Measurements from ENCODE around the gene UST.

DNA sequence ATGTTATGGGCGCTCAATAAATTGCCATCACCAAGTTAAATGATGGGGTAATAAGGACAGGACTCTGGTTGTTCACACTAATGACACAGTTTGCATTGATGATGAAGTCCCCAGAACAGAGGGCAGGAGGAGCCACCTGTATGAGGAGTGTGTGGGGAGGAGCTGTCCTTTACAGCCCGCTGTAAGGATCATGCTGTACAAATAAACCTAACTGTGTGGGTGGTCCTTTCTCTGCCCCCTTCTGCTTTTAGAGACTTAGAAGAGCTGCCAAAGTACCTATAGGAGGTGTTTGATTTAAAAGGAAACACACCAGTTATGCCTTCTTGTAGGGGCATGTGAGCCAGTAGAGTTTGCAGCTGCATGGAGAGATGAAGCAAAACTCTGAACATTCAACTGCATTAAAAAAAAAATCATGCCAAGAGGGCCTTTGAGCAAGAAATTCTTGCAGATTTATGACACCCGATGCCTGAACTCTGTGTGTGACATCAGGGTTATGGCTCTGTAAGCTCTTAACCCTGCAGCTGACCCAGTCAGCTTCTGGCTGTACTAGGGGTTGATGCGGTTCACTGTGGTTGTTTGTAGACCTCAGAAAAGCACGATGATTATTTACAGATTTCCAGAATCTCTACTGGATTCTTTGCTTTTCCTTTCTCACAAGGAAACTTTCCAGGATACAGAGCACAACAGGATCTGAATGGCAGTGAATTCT lies 67.4 kb downstream of the UST start:
- TF ChIP-seq SUZ12 (IDR thresholded peaks at IDR 0.05; ENCODE audit: low read length) (no peak), EP300 (IDR thresholded peaks at IDR 0.05; ENCODE audit: borderline replicate concordance in 1 of 2, low read depth in 2 of 2, low read length in 2 of 2) (no peak), RBBP5 (IDR thresholded peaks at IDR 0.05; ENCODE audit: borderline replicate concordance, low read depth, low read length) (no peak)

Data from H1 (cell line).